ENCODE measurements around the gene RBM26. TPM values are rescaled to one million over a fixed set of nuclear protein-coding genes. Genes with fewer than 3 reads are reported as not detected.

The RBM26 gene
- total RNA-seq, 4 donors from 2014 or later = 34.8 to 96.6 (median 44.5) TPM

DNA sequence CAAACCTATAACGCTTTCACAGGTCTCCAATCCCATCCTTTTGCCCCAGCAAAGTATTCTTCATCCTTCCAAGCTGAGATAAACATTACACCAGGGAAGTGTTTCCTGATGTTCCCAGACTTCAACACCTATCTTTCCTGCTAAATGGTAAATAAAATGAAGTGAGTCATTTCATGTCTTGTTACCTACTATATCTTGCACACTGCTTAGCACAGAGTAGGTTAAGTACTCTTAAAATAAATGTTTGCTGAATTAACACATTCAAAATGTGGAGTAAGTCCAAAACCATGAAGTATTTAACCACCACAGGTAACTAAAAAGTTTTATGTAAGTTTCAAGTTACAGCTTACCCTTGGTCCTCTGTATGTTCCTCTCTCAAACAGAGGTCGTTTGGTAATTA is 3.4 kb downstream of the RBM26 start:
- no peak overlapping the region for H3K4me3 ChIP-seq
- no peak for DNase-seq
- H3K9me3 ChIP-seq = no peaks in the 10 kb centered on the region
- H3K27ac ChIP-seq = peak overlapping the region in 1 of 4 donors; percentile 27
- H3K36me3 ChIP-seq = peaks cover 0 to 8% (median 0%) of the 10 kb centered on the region in 3 donors
- peaks cover 0 to 44% (median 14%) of the 10 kb centered on the region in 4 donors for H3K4me1 ChIP-seq
- no peak for TF ChIP-seq POLR2A (IDR thresholded peaks at IDR 0.05)
- H3K27me3 ChIP-seq = no peaks in the 10 kb centered on the region

DNA sequence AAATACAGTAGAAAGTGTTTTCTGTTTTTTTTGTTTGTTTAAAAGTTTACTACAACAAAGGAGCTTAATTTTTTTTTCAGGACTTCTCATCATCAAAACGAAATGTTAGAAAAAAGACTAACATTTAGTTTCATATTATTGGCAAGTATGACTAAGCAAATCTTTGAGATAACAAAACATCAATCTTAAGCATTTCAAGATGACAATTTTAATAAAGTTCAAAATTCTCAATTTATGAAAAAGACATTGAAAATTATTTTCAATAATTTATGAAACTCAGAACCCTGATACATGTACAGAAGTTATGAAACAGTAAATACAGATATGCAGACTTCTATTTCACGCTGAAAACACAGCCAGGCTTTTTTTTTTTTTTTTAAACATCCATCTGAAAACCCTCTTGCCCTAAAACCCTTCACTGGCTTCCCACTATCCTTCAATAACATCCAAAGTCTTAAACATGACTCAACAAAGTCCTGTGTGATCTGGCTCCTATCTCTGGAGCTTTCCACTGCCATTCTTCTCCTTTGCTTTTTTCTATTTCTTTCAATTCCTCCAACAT is 3.9 kb downstream of the RBM26 start:
- no peak for DNase-seq
- Histone ChIP-seq H3K27ac (peak overlapping the region in 1 of 4 donors; percentile 27), H3K36me3 (peaks cover 0 to 8% (median 0%) of the 10 kb centered on the region in 3 donors), H3K9me3 (no peaks in the 10 kb centered on the region), H3K4me1 (peaks cover 0 to 41% (median 12%) of the 10 kb centered on the region in 4 donors), H3K27me3 (no peaks in the 10 kb centered on the region), H3K4me3 (no peak overlapping the region)
- TF ChIP-seq, protein P1, sequence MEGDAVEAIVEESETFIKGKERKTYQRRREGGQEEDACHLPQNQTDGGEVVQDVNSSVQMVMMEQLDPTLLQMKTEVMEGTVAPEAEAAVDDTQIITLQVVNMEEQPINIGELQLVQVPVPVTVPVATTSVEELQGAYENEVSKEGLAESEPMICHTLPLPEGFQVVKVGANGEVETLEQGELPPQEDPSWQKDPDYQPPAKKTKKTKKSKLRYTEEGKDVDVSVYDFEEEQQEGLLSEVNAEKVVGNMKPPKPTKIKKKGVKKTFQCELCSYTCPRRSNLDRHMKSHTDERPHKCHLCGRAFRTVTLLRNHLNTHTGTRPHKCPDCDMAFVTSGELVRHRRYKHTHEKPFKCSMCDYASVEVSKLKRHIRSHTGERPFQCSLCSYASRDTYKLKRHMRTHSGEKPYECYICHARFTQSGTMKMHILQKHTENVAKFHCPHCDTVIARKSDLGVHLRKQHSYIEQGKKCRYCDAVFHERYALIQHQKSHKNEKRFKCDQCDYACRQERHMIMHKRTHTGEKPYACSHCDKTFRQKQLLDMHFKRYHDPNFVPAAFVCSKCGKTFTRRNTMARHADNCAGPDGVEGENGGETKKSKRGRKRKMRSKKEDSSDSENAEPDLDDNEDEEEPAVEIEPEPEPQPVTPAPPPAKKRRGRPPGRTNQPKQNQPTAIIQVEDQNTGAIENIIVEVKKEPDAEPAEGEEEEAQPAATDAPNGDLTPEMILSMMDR (IDR thresholded peaks at IDR 0.05) = no peak
- TF ChIP-seq POLR2A (IDR thresholded peaks at IDR 0.05) = no peak

DNA sequence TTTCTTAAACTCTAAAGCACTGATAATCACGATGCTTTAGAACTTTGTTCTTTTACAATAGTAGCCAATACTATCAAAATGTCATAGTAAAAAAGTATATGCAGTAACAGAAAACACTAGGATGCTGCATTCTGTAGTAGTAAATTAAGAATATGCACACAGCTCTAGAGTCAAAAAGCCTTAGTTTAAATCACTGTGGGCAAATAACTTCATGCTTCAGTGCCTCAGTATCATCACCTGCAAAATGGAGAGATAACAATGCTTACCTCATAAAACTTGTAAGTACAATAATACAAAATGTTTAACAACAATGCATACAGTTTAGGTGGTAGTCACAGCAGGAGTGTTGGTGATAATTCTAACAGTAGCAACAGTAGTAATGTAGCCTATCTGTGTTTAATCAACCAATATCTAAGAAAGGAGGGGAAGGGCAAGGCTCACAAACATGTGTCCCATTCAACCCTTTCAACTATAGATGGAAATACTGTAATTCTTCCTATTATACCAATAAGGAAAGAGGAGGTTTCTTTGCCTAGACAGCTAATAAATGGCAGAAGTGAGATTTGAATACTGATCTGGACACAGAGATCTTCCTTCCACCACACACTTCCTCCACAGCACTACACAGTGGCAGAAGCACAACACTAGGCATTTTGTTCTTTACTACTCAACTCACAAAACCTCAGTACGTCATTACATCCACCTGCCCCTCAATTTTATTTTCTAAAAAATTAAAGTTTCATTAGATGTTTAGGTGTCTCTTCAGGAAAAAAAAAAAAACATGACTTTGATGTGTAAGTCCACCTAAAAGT is 4.6 kb downstream of the RBM26 start:
- Histone ChIP-seq H3K4me3 (no peak overlapping the region), H3K27ac (peak overlapping the region in 1 of 4 donors; percentile 39), H3K36me3 (peaks cover 0 to 15% (median 0%) of the 10 kb centered on the region in 3 donors), H3K4me1 (peaks cover 0 to 36% (median 9%) of the 10 kb centered on the region in 4 donors), H3K27me3 (no peaks in the 10 kb centered on the region), H3K9me3 (no peaks in the 10 kb centered on the region)
- DNase-seq = no peak
- TF ChIP-seq, protein P1 (IDR thresholded peaks at IDR 0.05) = no peak
- TF ChIP-seq POLR2A (IDR thresholded peaks at IDR 0.05) = no peak

DNA sequence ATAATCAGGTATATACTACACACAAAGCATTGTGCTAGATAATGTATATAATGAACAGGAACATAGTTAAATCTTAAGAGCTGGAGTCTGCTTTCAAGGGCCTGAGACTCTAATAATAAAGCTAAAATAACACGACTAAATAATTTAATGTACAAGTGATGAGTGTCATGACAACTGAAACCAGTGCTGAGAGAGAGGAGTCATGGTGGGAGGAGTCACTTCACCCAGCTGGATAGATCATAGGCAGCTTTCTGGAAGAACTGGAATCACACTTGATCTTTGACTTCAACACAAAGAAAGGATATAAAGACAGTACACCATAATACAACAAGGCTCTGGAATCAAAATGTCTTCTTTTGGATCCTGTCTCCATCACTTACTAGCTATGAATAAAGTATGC is 7.1 kb downstream of the RBM26 start:
- no peaks in the 10 kb centered on the region for H3K27me3 ChIP-seq
- peaks cover 0 to 26% (median 7%) of the 10 kb centered on the region in 4 donors for H3K4me1 ChIP-seq
- DNase-seq = no peak
- peaks cover 0 to 8% (median 0%) of the 10 kb centered on the region in 4 donors for H3K9me3 ChIP-seq
- H3K36me3 ChIP-seq = peaks cover 0 to 21% (median 0%) of the 10 kb centered on the region in 3 donors
- no peak overlapping the region for H3K4me3 ChIP-seq
- no peak overlapping the region for H3K27ac ChIP-seq
- TF ChIP-seq, protein P1 (IDR thresholded peaks at IDR 0.05) = no peak
- no peak for TF ChIP-seq POLR2A (IDR thresholded peaks at IDR 0.05)

DNA sequence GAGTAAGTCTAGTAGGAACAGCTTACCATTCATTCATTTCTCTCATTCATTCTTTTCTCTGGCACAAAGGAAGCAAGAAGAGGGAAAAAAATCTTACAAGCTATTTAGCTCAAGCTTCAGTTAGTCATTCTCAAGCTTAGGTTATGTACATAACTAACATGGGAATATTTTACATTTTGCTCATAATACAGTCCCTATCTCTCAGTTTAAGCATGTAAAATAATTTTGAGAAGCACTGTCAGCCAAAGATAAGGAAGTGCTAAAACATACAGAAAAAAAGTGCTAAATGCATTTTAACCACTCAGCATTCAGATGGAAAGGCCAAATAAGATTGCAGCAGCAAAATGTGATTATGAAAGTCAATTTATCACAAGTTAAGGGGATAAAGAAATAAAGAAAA is 7.9 kb downstream of the RBM26 start:
- Histone ChIP-seq H3K36me3 (peaks cover 0 to 21% (median 0%) of the 10 kb centered on the region in 3 donors), H3K27me3 (no peaks in the 10 kb centered on the region), H3K27ac (no peak overlapping the region), H3K4me3 (no peak overlapping the region), H3K9me3 (peaks cover 0 to 8% (median 0%) of the 10 kb centered on the region in 4 donors), H3K4me1 (peaks cover 0 to 24% (median 9%) of the 10 kb centered on the region in 4 donors)
- TF ChIP-seq, protein P1 (IDR thresholded peaks at IDR 0.05) = no peak
- no peak for TF ChIP-seq POLR2A (IDR thresholded peaks at IDR 0.05)
- no peak for DNase-seq

DNA sequence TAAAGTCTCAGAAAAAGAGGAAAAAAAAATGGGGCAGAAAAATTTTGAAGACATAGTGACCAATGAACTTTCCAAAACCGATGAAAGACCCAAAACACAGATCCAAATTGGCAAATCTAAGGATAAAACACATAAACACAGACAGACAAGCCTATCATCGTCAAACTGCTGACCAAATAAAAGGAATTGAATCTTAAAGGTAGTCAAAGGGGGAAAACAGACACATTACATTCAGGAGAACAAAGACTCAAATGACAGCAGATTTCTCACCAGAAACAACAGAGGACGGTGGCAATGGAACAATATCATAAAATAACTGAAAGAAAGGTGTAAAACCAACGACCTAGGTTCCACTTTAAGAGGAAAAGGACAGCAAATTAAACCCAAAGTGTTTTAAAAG is 10.2 kb downstream of the RBM26 start:
- Histone ChIP-seq H3K27ac (no peak overlapping the region), H3K4me1 (peaks cover 0 to 12% (median 8%) of the 10 kb centered on the region in 4 donors)
- TF ChIP-seq, protein P1 (IDR thresholded peaks at IDR 0.05) = no peak
- TF ChIP-seq POLR2A (IDR thresholded peaks at IDR 0.05) = no peak

More for the DNA sequence above, 10.2 kb downstream of the RBM26 start:
- DNase-seq = no peak
- Histone ChIP-seq H3K27me3 (no peaks in the 10 kb centered on the region), H3K4me3 (no peak overlapping the region), H3K36me3 (peaks cover 0 to 21% (median 0%) of the 10 kb centered on the region in 3 donors), H3K9me3 (peaks cover 0 to 8% (median 0%) of the 10 kb centered on the region in 4 donors)

Data from Peyer's patch (tissue), 4 donors.